HG03565 (cell line): Measurements from ENCODE around the gene SPACA5B.
"Not testable (repeated sequence)": the region's sequence is repeated elsewhere in the genome, so short reads cannot be mapped to it uniquely, and the experiment has no call there.

ENCODE experiments used
- ATAC-seq: cut with Tn5 transposase; IDR thresholded peaks from one replicate; pipeline ENCODE4 v1.9.1; 2021; ENCODE audit warnings: mild to moderate bottlenecking, moderate library complexity; ENCODE audit not compliant: unreplicated experiment

The SPACA5B gene

DNA sequence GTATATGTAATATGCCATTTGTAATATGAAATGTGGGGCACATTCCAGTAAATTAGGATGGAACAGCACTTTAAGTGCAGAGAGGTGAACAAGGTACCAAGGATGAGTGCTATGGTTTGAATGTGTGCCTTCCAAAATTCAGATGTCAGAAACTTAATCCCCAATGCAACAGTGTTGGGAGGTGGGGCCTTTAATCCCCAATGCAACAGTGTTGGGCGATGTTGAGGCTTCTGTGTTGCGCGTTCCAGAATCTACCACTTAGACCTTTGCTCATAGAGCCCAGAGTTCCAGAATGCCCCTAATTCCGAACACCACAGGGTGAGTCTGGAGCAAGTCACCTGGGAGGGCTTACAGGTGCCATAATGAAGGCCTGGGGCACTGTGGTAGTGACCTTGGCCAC is at the start of gene SPACA5B:
TSS of gene SPACA5B (plus strand) at position 301 of the 400 bp plus-strand sequence. CDS start at position 363, 62 bp downstream.
- ATAC-seq = not testable (repeated sequence)

- peak; percentile 41 for ATAC-seq
Measured at GRCh38 chrX:48083212-48083611, 47.2 kb upstream of the SPACA5B start.

- no peak for ATAC-seq
Measured at GRCh38 chrX:48083706-48084105, 46.7 kb upstream of the SPACA5B start.

- no peak for ATAC-seq
Measured at GRCh38 chrX:48086082-48086481, 44.3 kb upstream of the SPACA5B start.

GRCh38 chrX:48090123-48090522 is 40.3 kb upstream of the SPACA5B start:
- no peak for ATAC-seq

GRCh38 chrX:48092558-48092957 is 37.9 kb upstream of the SPACA5B start:
- ATAC-seq = not testable (repeated sequence)

DNA sequence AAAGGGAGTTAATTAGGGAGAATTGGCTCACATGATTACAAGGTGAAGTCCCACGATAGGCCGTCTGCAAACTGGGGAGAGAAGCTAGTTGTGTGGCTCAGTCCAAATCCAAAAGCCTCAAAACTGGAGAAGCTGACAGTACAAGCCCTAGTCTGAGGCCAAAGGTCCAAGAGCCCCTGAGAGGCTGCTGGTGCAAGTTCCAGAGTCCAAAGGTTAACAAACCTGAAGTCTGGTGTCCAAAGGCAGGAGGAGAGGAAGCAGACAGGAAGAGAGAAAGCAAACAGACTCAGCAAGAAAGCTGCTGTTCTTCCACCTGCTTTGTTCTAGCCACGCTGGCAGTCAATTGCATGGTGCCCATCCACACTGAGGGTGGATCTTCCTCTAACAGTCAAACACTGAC is 29.0 kb upstream of the SPACA5B start:
- ATAC-seq = no peak

- no peak for ATAC-seq
Measured at GRCh38 chrX:48102874-48103374, 27.5 kb upstream of the SPACA5B start.

- ATAC-seq = no peak
Measured at GRCh38 chrX:48107717-48108116, 22.7 kb upstream of the SPACA5B start.

DNA sequence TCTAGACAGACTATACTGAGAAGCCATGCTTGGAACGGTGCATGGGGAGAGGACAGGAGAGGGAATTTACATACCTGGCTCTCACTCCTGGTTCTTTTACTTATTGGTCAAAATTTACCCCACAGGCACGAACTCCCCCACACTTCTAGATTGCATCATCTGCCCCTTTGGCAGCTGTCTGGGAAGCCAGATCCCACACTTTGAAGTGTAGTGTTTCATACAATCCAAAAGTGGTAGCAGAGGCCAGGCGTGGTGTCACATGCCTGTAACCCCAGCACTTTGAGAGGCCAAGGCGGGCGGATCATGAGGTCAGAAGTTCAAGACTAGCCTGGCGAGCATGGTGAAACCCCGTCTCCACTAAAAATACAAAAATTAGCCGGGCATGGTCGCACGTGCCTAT is 5.1 kb upstream of the SPACA5B start:
- ATAC-seq = not testable (repeated sequence)

DNA sequence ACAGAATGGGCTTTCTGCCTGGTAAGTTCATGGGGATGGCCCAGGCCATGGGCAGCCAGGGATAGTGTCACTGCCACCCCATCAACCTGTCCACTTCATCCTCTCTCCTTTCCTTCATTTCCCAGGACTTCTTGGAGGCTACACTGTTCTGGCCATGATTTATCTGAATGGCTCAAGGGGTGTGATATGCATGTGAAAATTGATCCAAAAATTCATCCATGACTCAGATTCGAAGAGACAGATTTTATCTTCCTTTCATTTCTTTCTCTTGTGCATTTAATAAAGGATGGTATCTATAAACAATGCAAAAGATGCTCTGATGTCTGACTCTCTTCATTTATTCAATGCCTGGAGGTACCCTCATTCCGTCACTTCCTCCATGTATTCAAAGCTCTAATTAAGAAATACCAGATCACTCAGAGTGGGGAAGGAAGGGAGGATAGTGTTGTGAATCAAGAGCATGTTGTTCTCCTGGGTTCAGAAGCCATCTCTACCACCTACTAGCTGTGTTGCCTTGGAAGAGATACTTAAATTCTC is 1.9 kb downstream of the SPACA5B start:
- ATAC-seq = not testable (repeated sequence)

DNA sequence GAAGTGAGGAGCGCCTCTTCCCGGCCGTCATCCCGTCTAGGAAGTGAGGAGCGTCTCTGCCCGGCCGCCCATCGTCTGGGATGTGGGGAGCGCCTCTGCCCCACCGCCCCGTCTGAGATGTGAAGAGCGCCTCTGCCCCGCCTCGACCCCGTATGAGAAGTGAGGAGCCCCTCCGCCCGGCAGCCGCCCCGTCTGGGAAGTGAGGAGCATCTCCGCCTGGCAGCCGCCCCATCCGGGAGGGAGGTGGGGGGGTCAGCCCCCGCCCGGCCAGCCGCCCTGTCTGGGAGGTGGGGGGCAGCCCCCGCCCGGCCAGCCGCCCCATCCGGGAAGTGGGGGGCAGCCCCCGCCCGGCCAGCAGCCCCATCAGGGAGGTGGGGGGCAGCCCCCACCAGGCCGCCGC is 8.7 kb downstream of the SPACA5B start:
- not testable (repeated sequence) for ATAC-seq

DNA sequence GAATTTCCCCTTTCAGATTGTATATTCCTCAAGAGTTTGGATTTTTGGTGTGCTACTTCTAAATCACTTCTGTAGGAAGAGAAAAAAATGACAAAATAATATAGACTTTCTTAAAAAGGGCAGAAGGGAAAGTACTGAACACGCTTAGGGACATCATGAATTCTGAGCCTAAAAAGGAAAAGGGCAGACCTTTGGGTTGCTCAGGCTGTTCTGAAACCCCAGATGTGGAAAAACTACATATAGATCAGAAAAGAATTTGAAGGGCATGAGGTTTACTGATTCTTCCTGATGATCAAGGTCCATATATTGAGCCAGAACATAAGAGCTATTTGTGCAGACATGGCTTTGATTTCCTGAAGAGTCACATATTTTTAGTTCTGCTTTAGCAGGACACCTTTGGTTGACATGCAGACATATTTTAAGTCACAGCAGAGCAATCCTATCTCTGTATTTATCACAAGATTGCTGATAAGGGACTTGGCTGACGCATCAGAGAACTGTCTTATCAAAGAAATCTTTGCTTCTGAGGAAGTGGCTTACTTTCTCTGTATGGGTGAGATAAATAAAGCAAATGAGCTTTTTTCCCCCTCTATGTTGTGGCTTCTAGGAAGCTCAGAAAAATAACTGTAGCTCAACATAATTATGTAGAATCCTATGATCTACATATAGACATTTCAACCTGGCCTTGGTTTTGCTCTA is 11.5 kb downstream of the SPACA5B start:
- not testable (repeated sequence) for ATAC-seq

GRCh38 chrX:48142697-48143096 is 12.3 kb downstream of the SPACA5B start:
- ATAC-seq = not testable (repeated sequence)

- no peak for ATAC-seq
Measured at GRCh38 chrX:48153769-48154168, 23.3 kb downstream of the SPACA5B start.

- ATAC-seq = no peak
Measured at GRCh38 chrX:48154796-48155195, 24.4 kb downstream of the SPACA5B start.

DNA sequence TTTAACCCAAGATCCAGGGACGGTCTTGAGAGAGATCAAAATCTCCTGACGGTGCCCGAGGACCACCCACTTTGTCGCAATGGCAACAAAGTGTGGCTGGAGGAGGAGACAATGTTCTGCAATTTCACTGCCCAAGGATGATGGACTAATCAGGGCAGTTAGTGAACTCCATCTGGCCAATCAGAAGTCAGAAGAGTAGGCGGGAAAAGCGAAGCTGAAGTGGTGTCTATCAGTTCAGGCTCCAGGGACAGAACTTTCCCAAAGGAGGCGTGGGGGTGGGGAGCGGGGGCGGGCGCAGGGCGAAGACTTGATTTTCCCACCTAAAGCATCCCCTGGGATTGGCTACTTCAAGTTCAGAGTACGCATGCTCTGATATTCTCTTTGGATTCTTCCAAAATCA is 25.6 kb downstream of the SPACA5B start:
- ATAC-seq = no peak

DNA sequence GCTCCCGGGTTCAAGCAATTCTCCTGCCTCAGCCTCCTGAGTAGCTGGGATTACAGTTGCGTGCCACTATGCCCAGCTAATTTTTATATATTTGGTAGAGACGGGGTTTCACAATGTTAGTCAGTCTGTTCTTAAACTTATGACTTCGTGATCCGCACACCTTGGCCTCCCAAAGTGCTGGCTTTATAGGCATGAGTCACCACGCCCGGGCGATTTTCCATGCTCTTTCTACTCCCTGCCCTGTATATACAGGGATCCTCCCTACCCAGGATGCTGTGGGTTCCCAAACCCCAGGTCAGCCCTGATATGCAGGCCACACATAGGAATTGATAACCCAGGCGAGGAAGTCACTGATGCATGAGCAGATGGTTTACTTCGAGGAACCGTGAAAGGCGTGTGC is 34.8 kb downstream of the SPACA5B start:
- ATAC-seq = no peak

GRCh38 chrX:48166322-48166721 is 35.9 kb downstream of the SPACA5B start:
- not testable (repeated sequence) for ATAC-seq

- no peak for ATAC-seq
Measured at GRCh38 chrX:48179691-48180090, 49.3 kb downstream of the SPACA5B start.

GRCh38 chrX:48180811-48181210 is 50.4 kb downstream of the SPACA5B start:
- no peak for ATAC-seq

DNA sequence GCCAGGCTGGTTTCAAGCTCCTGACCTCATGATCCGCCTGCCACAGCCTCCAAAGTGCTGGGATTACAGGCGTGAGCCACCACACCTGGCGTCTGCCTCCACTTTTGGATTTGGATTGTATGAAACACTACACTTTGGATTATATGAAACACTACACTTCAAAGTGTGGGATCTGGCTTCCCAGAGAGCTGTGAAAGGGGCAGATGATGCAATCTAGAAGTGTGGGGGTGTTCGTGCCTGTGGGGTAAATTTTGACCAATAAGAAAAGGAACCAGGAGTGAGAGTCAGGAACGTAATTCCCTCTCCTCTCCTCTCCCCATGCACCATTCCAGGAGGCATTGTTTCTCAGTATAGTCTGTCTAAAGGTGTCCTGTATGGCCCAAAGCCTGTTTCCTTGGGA is 51.5 kb downstream of the SPACA5B start:
- ATAC-seq = not testable (repeated sequence)
